Measurements from ENCODE around the gene LPCAT1.

LPCAT1 gene

GRCh38 chr5:1550287-1551076, 26.7 kb upstream of the LPCAT1 start:
- H3K27me3 ChIP-seq (ENCODE audit: insufficient read depth, low read depth): no peaks in the 10 kb centered on the region; the same call in 1 of the 2 replicates
- TF ChIP-seq CTCF (conservative IDR thresholded peaks at IDR 0.05; ENCODE audit: low read depth, low read length): no peak
- H4K20me1 ChIP-seq (ENCODE audit: insufficient read depth): no peaks in the 10 kb centered on the region
- H3K79me2 ChIP-seq (ENCODE audit: insufficient read depth, low read depth): no peaks in the 10 kb centered on the region
- H3K9ac ChIP-seq: no peak overlapping the region
- H3K4me1 ChIP-seq (ENCODE audit: low read depth, poor library complexity, severe bottlenecking): no peaks in the 10 kb centered on the region
- no peaks in the 10 kb centered on the region for H3K36me3 ChIP-seq (ENCODE audit: insufficient read depth)
- H2AFZ ChIP-seq (ENCODE audit: low read depth): no peak overlapping the region
- no peak overlapping the region for H3K4me2 ChIP-seq
- no peak overlapping the region for H3K27ac ChIP-seq
- no peak overlapping the region for H3K4me3 ChIP-seq (IDR thresholded peaks at IDR 0.05; ENCODE audit: insufficient read depth, low read depth, low read length)

GRCh38 chr5:1549475-1550030, 25.8 kb upstream of the LPCAT1 start:
- Histone ChIP-seq H3K36me3 (ENCODE audit: insufficient read depth) (no peaks in the 10 kb centered on the region), H2AFZ (ENCODE audit: low read depth) (no peak overlapping the region), H3K79me2 (ENCODE audit: insufficient read depth, low read depth) (no peaks in the 10 kb centered on the region), H3K4me2 (no peak overlapping the region), H3K4me3 (IDR thresholded peaks at IDR 0.05; ENCODE audit: insufficient read depth, low read depth, low read length) (no peak overlapping the region), H4K20me1 (ENCODE audit: insufficient read depth) (no peaks in the 10 kb centered on the region), H3K9ac (no peak overlapping the region), H3K27me3 (ENCODE audit: insufficient read depth, low read depth) (no peaks in the 10 kb centered on the region; the same call in 1 of the 2 replicates), H3K27ac (no peak overlapping the region), H3K4me1 (ENCODE audit: low read depth, poor library complexity, severe bottlenecking) (no peaks in the 10 kb centered on the region)
- TF ChIP-seq CTCF (conservative IDR thresholded peaks at IDR 0.05; ENCODE audit: low read depth, low read length): no peak

- no peak for TF ChIP-seq CTCF (conservative IDR thresholded peaks at IDR 0.05; ENCODE audit: low read depth, low read length)
- H3K4me2 ChIP-seq: no peak overlapping the region
- H3K36me3 ChIP-seq (ENCODE audit: insufficient read depth): no peaks in the 10 kb centered on the region
- no peaks in the 10 kb centered on the region for H3K4me1 ChIP-seq (ENCODE audit: low read depth, poor library complexity, severe bottlenecking)
- no peak overlapping the region for H2AFZ ChIP-seq (ENCODE audit: low read depth)
- H4K20me1 ChIP-seq (ENCODE audit: insufficient read depth): no peaks in the 10 kb centered on the region
- H3K27me3 ChIP-seq (ENCODE audit: insufficient read depth, low read depth): no peaks in the 10 kb centered on the region; the same call in 1 of the 2 replicates
- H3K9ac ChIP-seq: no peak overlapping the region
- no peak overlapping the region for H3K27ac ChIP-seq
- H3K79me2 ChIP-seq (ENCODE audit: insufficient read depth, low read depth): no peaks in the 10 kb centered on the region
- no peak overlapping the region for H3K4me3 ChIP-seq (IDR thresholded peaks at IDR 0.05; ENCODE audit: insufficient read depth, low read depth, low read length)
These were observed 25.1 kb upstream of the LPCAT1 start for GRCh38 chr5:1548702-1549474.

GRCh38 chr5:1547655-1548054, 23.9 kb upstream of the LPCAT1 start:
- Histone ChIP-seq H3K4me3 (IDR thresholded peaks at IDR 0.05; ENCODE audit: insufficient read depth, low read depth, low read length) (no peak overlapping the region), H3K36me3 (ENCODE audit: insufficient read depth) (no peaks in the 10 kb centered on the region), H4K20me1 (ENCODE audit: insufficient read depth) (no peaks in the 10 kb centered on the region), H3K4me2 (no peak overlapping the region), H3K79me2 (ENCODE audit: insufficient read depth, low read depth) (no peaks in the 10 kb centered on the region), H3K9ac (no peak overlapping the region), H3K27me3 (ENCODE audit: insufficient read depth, low read depth) (no peaks in the 10 kb centered on the region; the same call in 1 of the 2 replicates), H3K4me1 (ENCODE audit: low read depth, poor library complexity, severe bottlenecking) (no peaks in the 10 kb centered on the region), H3K27ac (no peak overlapping the region), H2AFZ (ENCODE audit: low read depth) (no peak overlapping the region)
- TF ChIP-seq CTCF (conservative IDR thresholded peaks at IDR 0.05; ENCODE audit: low read depth, low read length): no peak

All from KMS-11 (cell line).